Tibial nerve (tissue), 4 donors: ENCODE measurements around the gene NPRL2. TPM values are rescaled to one million over a fixed set of nuclear protein-coding genes. Genes with fewer than 3 reads are reported as not detected.
A peak's percentile ranks its signal among the peaks of the same experiment; 100 is the strongest.

Experiments
- DNase-seq, 2 donors: peaks; one replicate each; pipeline ENCODE4 v3.0.0-alpha.2; 2019; ENCODE audit warnings: low spot score in 2 of 2
- H3K27ac ChIP-seq, 4 donors: fragments of 200-600 bp; sonication (generic) in 3 of 4; one replicate each; pipeline ENCODE4 v1.5.1; 2017 to 2019; ENCODE audit warnings: mild to moderate bottlenecking in 1 of 4
- H3K27me3 ChIP-seq, 2 donors: fragments of 200-600 bp; sonication (generic) in 1 of 2; one replicate each; pipeline versions ENCODE4 v1.5.1 to v1.6.0; 2017 to 2019
- H3K36me3 ChIP-seq, 3 donors: fragments of 200-600 bp; sonication (generic); one replicate each; pipeline ENCODE4 v1.5.1; 2018 to 2019
- H3K4me1 ChIP-seq, 4 donors: fragments of 200-600 bp; sonication (generic) in 3 of 4; one replicate each; pipeline ENCODE4 v1.5.1; 2017 to 2019
- H3K4me3 ChIP-seq, 4 donors: fragments of 200-600 bp; sonication (generic) in 3 of 4; one replicate each; pipeline ENCODE4 v1.5.1; 2017 to 2019; ENCODE audit warnings: mild to moderate bottlenecking in 1 of 4, moderate library complexity in 1 of 4
- H3K9me3 ChIP-seq, 4 donors: fragments of 200-600 bp; sonication (generic) in 3 of 4; one replicate each; pipeline ENCODE4 v1.5.1; 2017 to 2019
- CTCF ChIP-seq, 5 experiments: fragments of 200-600 bp in 3 of 5; fragments of 450-650 bp in 2 of 5; sonication (generic) in 3 of 5; IDR thresholded peaks; one replicate each; pipeline ENCODE4 v1.5.1; 2016 to 2019; ENCODE audit warnings: antibody characterized with exemption in 5 of 5, mild to moderate bottlenecking in 3 of 5, moderate library complexity in 2 of 5
- EP300 ChIP-seq, 2 donors: sonication (generic); formaldehyde crosslinking; IDR thresholded peaks; one replicate each; pipeline ENCODE4 v1.6.1; 2017; ENCODE audit warnings: antibody characterized with exemption in 2 of 2, mild to moderate bottlenecking in 1 of 2
- POLR2A ChIP-seq, 2 donors: fragments of 450-650 bp; IDR thresholded peaks; one replicate each; pipeline ENCODE4 v1.6.1; 2017; ENCODE audit warnings: antibody characterized with exemption in 2 of 2, mild to moderate bottlenecking in 2 of 2, moderate library complexity in 2 of 2
- WGBS, 2 donors: methylation state at CpG; one replicate each; pipeline ENCODE4 v1.1.5; 2018; 5-methylcytosine and 5-hydroxymethylcytosine counted together
- total RNA-seq, 4 donors: library from RNA; depleted of rRNA; stranded (reverse); fragments of >200 nt; gene quantifications; one replicate each; pipeline ENCODE4 v1.1.0, GENCODE V29; 2016

The NPRL2 gene
- total RNA-seq, 4 donors from 2014 or later: 22.7 to 35.2 (median 27.2) TPM

DNA sequence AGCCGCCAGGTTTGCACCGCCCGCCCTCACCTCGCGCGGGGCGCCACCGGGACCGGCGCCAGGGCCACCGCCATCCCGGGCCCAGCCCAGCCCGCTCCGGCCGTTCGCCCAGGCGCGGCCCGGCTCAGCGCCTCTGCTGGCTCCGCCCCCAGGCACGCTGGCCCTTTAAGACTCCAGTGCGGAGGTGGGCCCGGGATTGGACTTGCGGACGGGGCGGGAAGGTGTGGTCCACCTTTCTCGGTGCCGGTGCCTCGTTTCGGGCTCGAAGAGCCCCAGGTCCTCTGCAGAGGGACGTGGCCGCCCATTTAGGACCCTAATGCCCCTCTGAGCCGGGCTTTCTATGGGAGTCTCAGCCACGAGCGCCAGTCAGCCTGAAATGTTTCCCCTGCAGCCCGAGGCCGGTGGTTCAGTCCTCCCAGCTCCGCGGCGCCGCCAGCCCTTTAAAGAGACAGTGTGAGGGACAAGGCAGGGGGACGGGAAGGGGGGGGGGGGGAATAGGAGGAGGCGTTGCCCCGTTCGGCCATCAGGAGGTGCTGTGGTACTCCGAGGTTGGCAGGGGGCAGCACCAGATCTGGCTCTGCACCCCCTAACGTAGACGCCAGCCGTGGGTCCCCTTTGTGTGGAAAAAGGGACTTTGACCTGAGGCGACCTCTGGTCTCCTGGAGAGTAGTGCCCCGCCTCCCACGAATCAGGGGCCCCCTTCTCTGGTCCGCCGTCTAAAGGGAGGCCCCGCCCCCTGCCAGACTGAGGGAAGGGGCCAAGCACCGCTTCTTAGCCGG is 29.1 kb downstream of the NPRL2 start:
- Histone ChIP-seq H3K27me3 (no peaks in the 10 kb centered on the region), H3K27ac (peak overlapping the region; percentile 72 to 99 (median 92)), H3K36me3 (peaks cover 0 to 50% (median 0%) of the 10 kb centered on the region in 3 donors), H3K4me1 (peaks cover 0 to 90% (median 52%) of the 10 kb centered on the region in 4 donors), H3K4me3 (peak overlapping the region; percentile 63 to 79 (median 66)), H3K9me3 (no peaks in the 10 kb centered on the region)
- DNase-seq: peak; percentile 82 to 84
- 1% methylated on average over 21 to 36 of the region's 59 CpGs for WGBS, 2 donors
- TF ChIP-seq CTCF (IDR thresholded peaks at IDR 0.05) (peak; percentile 43 to 86 (median 50)), EP300 (IDR thresholded peaks at IDR 0.05) (peak; percentile 62 to 76), POLR2A (IDR thresholded peaks at IDR 0.05) (peak in 1 of 2 donors; percentile 71)

DNA sequence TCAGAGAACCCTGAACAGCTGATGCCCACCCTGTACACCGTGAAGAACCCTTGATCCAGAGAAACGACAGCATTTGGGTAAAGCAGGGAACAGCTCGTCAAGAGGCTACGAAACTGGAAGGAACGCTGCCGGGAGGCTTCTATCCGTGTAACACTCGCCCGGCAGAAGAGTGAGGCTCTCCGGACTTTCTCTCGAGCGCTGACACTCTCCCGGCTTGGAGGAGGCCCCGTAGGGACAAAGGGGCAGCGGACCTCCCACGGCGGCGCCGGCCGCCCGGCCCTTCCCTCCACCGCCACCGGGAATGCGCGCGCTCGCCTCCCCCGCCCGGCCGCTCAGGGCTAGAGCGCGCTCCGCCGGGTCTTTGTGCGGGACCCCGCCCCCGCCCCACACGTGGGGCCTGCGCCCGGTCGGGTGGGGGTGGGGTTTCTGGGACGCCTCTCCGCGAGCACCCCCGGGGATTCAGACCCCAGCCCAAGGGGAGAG is 29.7 kb downstream of the NPRL2 start:
- WGBS, 2 donors: 0% methylated on average over 4 to 5 of the region's 45 CpGs
- peaks cover 0 to 50% (median 0%) of the 10 kb centered on the region in 3 donors for H3K36me3 ChIP-seq
- peak; percentile 63 to 66 for DNase-seq
- no peaks in the 10 kb centered on the region for H3K27me3 ChIP-seq
- peaks cover 0 to 87% (median 52%) of the 10 kb centered on the region in 4 donors for H3K4me1 ChIP-seq
- H3K9me3 ChIP-seq: no peaks in the 10 kb centered on the region
- H3K27ac ChIP-seq: peak overlapping the region; percentile 72 to 99 (median 92)
- peak overlapping the region; percentile 63 to 79 (median 66) for H3K4me3 ChIP-seq
- TF ChIP-seq CTCF (IDR thresholded peaks at IDR 0.05): no peak
- TF ChIP-seq POLR2A (IDR thresholded peaks at IDR 0.05): no peak
- no peak for TF ChIP-seq EP300 (IDR thresholded peaks at IDR 0.05)

DNA sequence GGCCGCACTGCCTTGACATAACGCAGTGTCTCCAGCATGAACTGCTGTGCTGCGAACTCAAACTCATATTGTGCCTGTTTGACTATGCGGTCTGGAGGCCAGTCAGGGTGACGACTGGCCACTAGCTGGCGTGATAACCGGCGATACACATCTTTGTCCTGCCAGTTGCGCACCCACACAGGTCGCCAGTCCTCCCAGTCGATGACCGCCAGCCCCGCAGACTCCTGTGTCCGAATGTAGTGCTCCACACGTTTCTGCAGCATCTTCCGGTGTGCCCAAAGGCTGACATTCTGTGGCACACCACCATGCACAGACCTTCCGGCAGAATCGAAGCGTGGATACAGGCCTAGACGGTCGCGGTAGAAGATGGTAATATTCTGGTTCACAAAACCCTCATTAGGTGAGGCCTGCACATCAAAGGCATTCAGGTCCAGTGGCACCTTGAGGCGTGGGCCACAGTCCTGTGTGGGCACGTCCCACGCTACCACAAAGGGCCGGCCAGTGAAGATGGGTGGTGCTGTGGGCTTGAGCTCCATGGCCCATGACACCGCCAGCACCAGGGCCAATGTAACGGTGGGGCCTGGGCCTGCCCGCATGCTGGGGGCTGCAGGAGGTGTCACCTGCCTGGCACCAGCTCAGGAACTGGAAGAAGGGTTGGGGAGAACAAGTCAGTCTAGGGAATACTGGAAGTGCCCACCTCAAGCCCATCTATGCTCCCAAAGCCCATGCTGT is 30.5 kb downstream of the NPRL2 start:
- TF ChIP-seq POLR2A (IDR thresholded peaks at IDR 0.05) (no peak), EP300 (IDR thresholded peaks at IDR 0.05) (no peak), CTCF (IDR thresholded peaks at IDR 0.05) (no peak)
- Histone ChIP-seq H3K4me1 (peaks cover 0 to 79% (median 52%) of the 10 kb centered on the region in 4 donors), H3K9me3 (no peaks in the 10 kb centered on the region), H3K27ac (peak overlapping the region; percentile 72 to 99 (median 92)), H3K36me3 (peaks cover 0 to 50% (median 0%) of the 10 kb centered on the region in 3 donors), H3K4me3 (peak overlapping the region; percentile 63 to 79 (median 66)), H3K27me3 (no peaks in the 10 kb centered on the region)
- 63 to 72% methylated on average over 22 to 28 of the region's 29 CpGs for WGBS, 2 donors
- no peak for DNase-seq

GRCh38 chr3:50319181-50319893 is 31.2 kb downstream of the NPRL2 start:
- no peak for DNase-seq
- no peak for TF ChIP-seq CTCF (IDR thresholded peaks at IDR 0.05)
- TF ChIP-seq EP300 (IDR thresholded peaks at IDR 0.05): no peak
- TF ChIP-seq POLR2A (IDR thresholded peaks at IDR 0.05): no peak
- WGBS, 2 donors: 85 to 86% methylated on average over 16 of the region's 16 CpGs
- H3K4me1 ChIP-seq: peaks cover 0 to 71% (median 49%) of the 10 kb centered on the region in 4 donors
- peak overlapping the region in 1 of 4 donors; percentile 67 for H3K4me3 ChIP-seq
- H3K9me3 ChIP-seq: no peaks in the 10 kb centered on the region
- peak overlapping the region in 2 of 4 donors; percentile 93 to 99 for H3K27ac ChIP-seq
- H3K36me3 ChIP-seq: peaks cover 0 to 55% (median 0%) of the 10 kb centered on the region in 3 donors
- H3K27me3 ChIP-seq: no peaks in the 10 kb centered on the region
